Sigmoid colon (tissue), 4 donors: ENCODE data around the gene NOTUM.

Source experiments
- CTCF ChIP-seq, 4 experiments: fragments of 450-650 bp in 3 of 4; fragments of 200-600 bp in 1 of 4; IDR thresholded peaks; one replicate each; pipeline ENCODE4 v1.5.1; 2016 to 2019; ENCODE audit warnings: antibody characterized with exemption in 4 of 4, mild to moderate bottlenecking in 3 of 4, moderate library complexity in 2 of 4
- POLR2A ChIP-seq, 2 donors: fragments of 450-650 bp; IDR thresholded peaks; one replicate each; pipeline ENCODE4 v1.6.1; 2016; ENCODE audit warnings: antibody characterized with exemption in 2 of 2, mild to moderate bottlenecking in 2 of 2, moderate library complexity in 2 of 2
- POLR2AphosphoS5 ChIP-seq, 4 donors: sonication (generic); formaldehyde crosslinking; IDR thresholded peaks; one replicate each; pipeline ENCODE4 v1.6.1; 2017; ENCODE audit warnings: antibody characterized with exemption in 4 of 4

GRCh38 chr17:81905993-81906392 is 55.0 kb downstream of the NOTUM start:
- no peak for TF ChIP-seq CTCF (IDR thresholded peaks at IDR 0.05)
- TF ChIP-seq POLR2AphosphoS5 (IDR thresholded peaks at IDR 0.05): no peak
- TF ChIP-seq POLR2A (IDR thresholded peaks at IDR 0.05): no peak
